Natural killer cell treated with Interleukin-12 subunit alpha and Interleukin-12 subunit beta and Interleukin-15 and Interleukin-18, amount 100 ng/mL, for 72 hours (primary cell): ENCODE results near the gene CD248. TPM values are rescaled to one million over a fixed set of nuclear protein-coding genes. Genes with fewer than 3 reads are reported as not detected.

Source experiments
- ATAC-seq, 2 donors: fragments of 150-1000 bp; cut with Tn5 transposase in 1 of 2; sonication (Bioruptor Pico), chemical (Tn5 transposase) in 1 of 2; 2 replicates each; pipeline ENCODE4 v1.10.0; 2021
- DNase-seq: peaks from one replicate; pipeline ENCODE4 v3.0.0; 2022; ENCODE audit warnings: low spot score
- H3K27ac Mint-ChIP-seq, 2 donors: 1 replicate in 1 of 2; 2 replicates in 1 of 2; pipeline ENCODE4 v1.8.0; 2022; ENCODE audit warnings: mixed read lengths in 2 of 2, mild to moderate bottlenecking in 1 of 2, moderate library complexity in 1 of 2
- H3K27me3 Mint-ChIP-seq, 2 donors: 1 replicate in 1 of 2; 2 replicates in 1 of 2; pipeline ENCODE4 v1.8.0; 2022; ENCODE audit warnings: mixed read lengths in 2 of 2
- H3K36me3 Mint-ChIP-seq: one replicate; pipeline ENCODE4 v1.8.0; 2022; ENCODE audit warnings: mixed read lengths
- H3K4me1 Mint-ChIP-seq, 2 donors: 1 replicate in 1 of 2; 2 replicates in 1 of 2; pipeline ENCODE4 v1.8.0; 2022; ENCODE audit warnings: low read depth in 2 of 2, mixed read lengths in 2 of 2, mild to moderate bottlenecking in 1 of 2
- H3K4me3 Mint-ChIP-seq: one replicate; pipeline ENCODE4 v1.8.0; 2022; ENCODE audit warnings: mixed read lengths
- H3K9me3 Mint-ChIP-seq: 2 replicates; pipeline ENCODE4 v1.8.0; 2022; ENCODE audit warnings: mixed read lengths
- total RNA-seq, 2 donors: library from RNA; stranded (reverse); gene quantifications; one replicate each; pipeline ENCODE4 v1.2.3, GENCODE V29; 2022

The CD248 gene
- total RNA-seq, 2 donors from 2014 or later, result 0.10 to 0.59 TPM

- DNase-seq (no peak), ATAC-seq (no peak)
- Mint-ChIP-seq H3K4me3 (peak overlapping the region; percentile 96), H3K27me3 (peaks cover 0 to 2% of the 10 kb centered on the region in 2 donors), H3K4me1 (peaks cover 29 to 44% of the 10 kb centered on the region in 2 donors), H3K36me3 (peaks cover 14% of the 10 kb centered on the region), H3K27ac (no peak overlapping the region), H3K9me3 (no peaks in the 10 kb centered on the region)
These were observed 29.9 kb upstream of the CD248 start for GRCh38 chr11:66346476-66347424.

DNA sequence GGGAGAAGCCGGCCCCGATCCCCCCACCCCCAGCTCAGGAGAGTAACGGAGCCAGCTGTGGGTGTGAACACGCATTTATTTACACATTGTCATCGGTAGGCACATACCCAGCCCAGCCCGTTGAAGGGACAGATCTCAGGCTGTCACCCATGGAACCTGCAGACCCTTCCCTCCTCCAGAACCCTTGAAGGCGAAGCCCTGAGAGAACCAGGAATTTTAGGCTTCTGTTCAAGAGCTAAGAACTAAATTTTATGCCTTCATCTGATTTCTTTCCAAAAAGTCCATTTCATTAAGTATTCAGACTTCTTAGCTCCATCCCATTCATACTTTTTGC, 28.4 kb upstream of the CD248 start:
- Mint-ChIP-seq H3K9me3 (no peaks in the 10 kb centered on the region), H3K27me3 (peaks cover 0 to 2% of the 10 kb centered on the region in 2 donors), H3K27ac (peak overlapping the region; percentile 91 to 96), H3K36me3 (peaks cover 20% of the 10 kb centered on the region), H3K4me1 (peaks cover 29 to 48% of the 10 kb centered on the region in 2 donors), H3K4me3 (peak overlapping the region; percentile 96)
- DNase-seq (no peak), ATAC-seq (no peak)

GRCh38 chr11:66344550-66345315, 27.9 kb upstream of the CD248 start, which contains the start of gene BRMS1:
TSS of gene BRMS1 (minus strand) at chr11:66345104. CDS start at chr11:66342234, 2,870 bp downstream.
- H3K9me3 Mint-ChIP-seq, result no peaks in the 10 kb centered on the region
- peak; percentile 97 for DNase-seq
- H3K27me3 Mint-ChIP-seq, result peaks cover 0 to 2% of the 10 kb centered on the region in 2 donors
- peaks cover 29 to 48% of the 10 kb centered on the region in 2 donors for H3K4me1 Mint-ChIP-seq
- peak within 1 kb of the TSS; percentile 91 to 96 for H3K27ac Mint-ChIP-seq
- H3K36me3 Mint-ChIP-seq, result peaks cover 20% of the 10 kb centered on the region
- ATAC-seq, result peak; percentile 90 to 93
- H3K4me3 Mint-ChIP-seq, result peak within 1 kb of the TSS; percentile 96

- DNase-seq, result no peak
- no peaks in the 10 kb centered on the region for H3K9me3 Mint-ChIP-seq
- ATAC-seq, result no peak
- H3K27ac Mint-ChIP-seq, result peak overlapping the region in 1 of 2 donors; percentile 91
- H3K36me3 Mint-ChIP-seq, result peaks cover 24% of the 10 kb centered on the region
- H3K4me1 Mint-ChIP-seq, result peaks cover 28 to 46% of the 10 kb centered on the region in 2 donors
- peaks cover 0 to 2% of the 10 kb centered on the region in 2 donors for H3K27me3 Mint-ChIP-seq
- H3K4me3 Mint-ChIP-seq, result peak overlapping the region; percentile 96
These were observed 26.3 kb upstream of the CD248 start for GRCh38 chr11:66343176-66343575.

DNA sequence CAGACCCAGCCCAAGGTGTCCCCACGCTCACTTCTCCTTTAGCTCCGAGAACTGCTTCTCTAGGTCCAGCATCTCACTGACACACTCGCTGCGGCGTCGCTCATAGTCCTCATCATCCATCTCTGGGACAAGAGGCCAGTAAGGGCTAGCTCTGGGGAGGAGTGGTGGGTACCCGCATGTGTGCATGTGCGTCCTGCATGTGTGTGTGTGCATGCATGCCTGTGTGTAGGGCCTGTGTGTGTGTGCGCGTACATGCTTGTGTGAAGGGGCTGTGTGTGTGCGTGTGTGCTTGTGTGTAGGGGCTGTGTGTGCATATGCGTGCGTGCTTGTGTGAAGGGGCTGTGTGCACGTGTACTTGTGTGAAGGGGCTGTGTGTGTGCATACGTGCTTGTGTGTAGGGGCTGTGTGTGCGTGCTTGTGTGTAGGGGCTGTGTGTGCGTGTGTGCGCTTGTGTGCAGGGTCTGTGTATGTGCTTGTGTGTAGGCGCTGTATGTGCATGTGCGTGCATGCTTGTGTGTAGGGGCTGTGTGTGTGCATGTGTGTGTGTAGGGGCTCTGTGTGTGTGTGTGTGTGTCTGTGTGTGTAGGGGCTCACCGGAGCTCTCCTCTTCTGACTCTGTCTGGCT, 24.8 kb upstream of the CD248 start:
- Mint-ChIP-seq H3K4me3 (no peak overlapping the region), H3K36me3 (peaks cover 24% of the 10 kb centered on the region), H3K4me1 (peaks cover 33 to 51% of the 10 kb centered on the region in 2 donors), H3K9me3 (no peaks in the 10 kb centered on the region), H3K27me3 (no peaks in the 10 kb centered on the region), H3K27ac (no peak overlapping the region)
- ATAC-seq (no peak), DNase-seq (no peak)

DNA sequence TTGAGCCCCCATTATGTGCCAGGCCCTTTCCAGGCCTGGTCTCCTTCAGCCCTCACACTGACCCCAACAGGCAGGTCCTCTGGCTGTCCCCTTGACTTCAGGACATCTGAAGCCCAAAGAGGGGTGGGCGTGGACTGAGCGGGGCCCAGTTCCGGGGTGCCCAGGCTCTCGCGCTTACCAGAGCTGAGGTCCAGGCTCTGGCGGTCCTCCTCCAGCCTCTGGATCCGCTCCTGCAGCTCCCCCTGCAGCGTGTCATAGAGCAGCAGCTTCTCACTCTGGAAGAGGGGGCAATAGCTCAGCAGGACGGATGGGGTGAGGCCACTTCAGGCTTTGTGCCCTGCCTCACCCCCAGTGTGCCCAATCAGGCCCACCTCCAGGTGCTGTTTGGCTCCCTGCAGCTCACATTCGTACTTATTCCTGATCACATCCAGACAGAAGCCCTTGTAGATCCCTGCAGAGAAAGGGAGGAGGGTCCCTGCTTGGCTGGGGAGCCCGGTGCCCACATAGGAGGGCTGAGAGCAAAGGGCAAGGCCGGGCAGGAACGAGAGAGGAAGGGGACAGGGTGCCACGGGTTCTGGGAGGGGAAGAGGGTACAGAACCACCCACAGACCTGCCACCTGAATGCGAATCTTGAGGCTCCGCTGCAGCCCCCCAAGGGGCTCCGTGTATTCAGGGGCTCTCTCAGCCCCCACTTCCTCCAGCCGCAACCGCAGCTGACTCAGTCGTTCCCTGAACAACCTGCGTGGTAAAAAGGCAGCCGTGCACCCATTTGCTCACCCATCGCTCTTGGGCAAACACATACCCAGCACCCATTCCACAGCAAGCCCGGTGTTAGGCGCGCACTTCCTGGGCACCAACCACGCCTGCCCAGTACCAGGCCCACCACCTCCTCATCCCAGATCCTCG, 24.0 kb upstream of the CD248 start:
- H3K27ac Mint-ChIP-seq, result no peak overlapping the region
- peaks cover 38 to 57% of the 10 kb centered on the region in 2 donors for H3K4me1 Mint-ChIP-seq
- no peak overlapping the region for H3K4me3 Mint-ChIP-seq
- H3K9me3 Mint-ChIP-seq, result no peaks in the 10 kb centered on the region
- H3K36me3 Mint-ChIP-seq, result peaks cover 24% of the 10 kb centered on the region
- DNase-seq (no peak), ATAC-seq (no peak)
- peaks cover 0 to 4% of the 10 kb centered on the region in 2 donors for H3K27me3 Mint-ChIP-seq

- DNase-seq, result no peak
- H3K36me3 Mint-ChIP-seq, result peaks cover 24% of the 10 kb centered on the region
- H3K4me3 Mint-ChIP-seq, result no peak overlapping the region
- peaks cover 36 to 48% of the 10 kb centered on the region in 2 donors for H3K4me1 Mint-ChIP-seq
- no peaks in the 10 kb centered on the region for H3K9me3 Mint-ChIP-seq
- H3K27me3 Mint-ChIP-seq, result peaks cover 0 to 6% of the 10 kb centered on the region in 2 donors
- ATAC-seq, result no peak
- H3K27ac Mint-ChIP-seq, result no peak overlapping the region
These were observed 23.0 kb upstream of the CD248 start for GRCh38 chr11:66339686-66340483.

DNA sequence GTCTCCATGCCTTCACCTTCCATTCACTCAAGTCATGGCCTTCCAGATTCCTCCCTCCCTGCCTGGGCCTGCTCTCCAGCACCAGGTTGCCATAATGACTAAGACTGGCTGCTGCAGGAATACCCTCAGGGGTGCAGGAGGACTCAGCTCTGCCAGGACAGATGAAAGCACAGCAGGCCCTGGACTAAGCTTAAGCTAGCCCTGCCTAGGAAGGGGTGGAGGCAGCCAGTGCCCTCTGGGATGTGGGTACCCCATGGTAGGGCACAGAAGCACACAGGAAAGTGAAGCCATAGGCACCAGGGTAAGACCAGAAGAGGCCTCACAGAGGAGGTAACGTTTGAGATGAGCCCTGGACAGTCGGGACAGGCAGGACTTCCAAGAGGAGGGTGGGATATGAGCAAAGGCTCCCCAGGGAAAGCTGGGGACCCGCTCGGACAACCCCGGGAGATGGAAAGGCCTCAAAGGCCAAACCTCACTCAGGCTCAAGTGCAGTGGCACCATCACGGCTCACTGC, 22.4 kb upstream of the CD248 start:
- H3K4me3 Mint-ChIP-seq, result no peak overlapping the region
- H3K4me1 Mint-ChIP-seq, result peaks cover 32 to 42% of the 10 kb centered on the region in 2 donors
- H3K27ac Mint-ChIP-seq, result no peak overlapping the region
- DNase-seq, result no peak
- no peak for ATAC-seq
- peaks cover 24% of the 10 kb centered on the region for H3K36me3 Mint-ChIP-seq
- peaks cover 0 to 7% of the 10 kb centered on the region in 2 donors for H3K27me3 Mint-ChIP-seq
- H3K9me3 Mint-ChIP-seq, result no peaks in the 10 kb centered on the region

DNA sequence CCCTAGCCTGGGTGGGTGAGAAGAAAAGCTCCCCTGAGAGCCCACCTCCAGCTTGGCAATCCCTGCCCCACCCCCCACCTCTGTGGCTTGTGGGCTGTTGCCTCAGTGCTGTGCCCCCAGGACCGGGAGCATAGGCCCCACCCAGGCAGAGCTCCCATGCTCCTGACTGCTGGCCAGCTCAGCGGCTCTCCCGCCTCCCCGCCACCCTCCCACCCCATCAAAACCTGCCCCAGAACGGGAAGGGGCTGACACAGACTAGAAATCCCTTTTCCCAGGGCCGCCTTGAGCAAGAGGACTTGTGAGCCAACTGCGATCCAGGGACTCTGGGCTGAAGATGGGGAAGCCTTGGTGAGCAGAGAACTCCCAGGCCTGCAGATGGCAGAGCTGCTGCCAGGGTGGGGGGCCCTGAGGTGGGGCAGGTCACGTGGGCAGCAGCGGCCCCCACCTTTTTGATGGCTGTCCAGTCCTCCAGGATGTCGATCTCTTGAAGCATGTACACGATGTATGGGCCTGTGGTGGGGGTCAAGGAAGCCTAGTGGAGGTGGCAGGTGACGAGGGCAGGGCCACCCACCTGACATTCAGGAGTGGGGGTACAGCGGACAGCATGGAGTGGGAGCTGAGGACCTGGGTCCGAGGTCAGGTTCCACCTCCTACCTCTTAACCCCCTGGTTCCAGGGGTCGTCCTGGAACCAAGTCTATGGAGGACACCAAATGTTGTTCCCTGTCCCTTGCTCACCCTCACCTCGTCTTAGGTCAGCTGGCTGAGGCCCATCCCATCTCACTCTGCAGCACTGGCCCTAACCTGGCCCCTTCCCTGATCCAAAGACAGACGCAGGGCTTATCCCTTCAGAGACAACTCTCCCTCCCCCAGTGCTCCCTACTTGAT, 21.7 kb upstream of the CD248 start:
- Mint-ChIP-seq H3K9me3 (no peaks in the 10 kb centered on the region), H3K4me1 (peaks cover 29 to 35% of the 10 kb centered on the region in 2 donors), H3K27me3 (peaks cover 0 to 9% of the 10 kb centered on the region in 2 donors), H3K4me3 (no peak overlapping the region), H3K36me3 (peaks cover 24% of the 10 kb centered on the region), H3K27ac (no peak overlapping the region)
- ATAC-seq (no peak), DNase-seq (no peak)

GRCh38 chr11:66337103-66337899, 20.5 kb upstream of the CD248 start:
- Mint-ChIP-seq H3K27me3 (peaks cover 0 to 9% of the 10 kb centered on the region in 2 donors), H3K27ac (peak overlapping the region in 1 of 2 donors; percentile 60), H3K4me3 (peak overlapping the region; percentile 66), H3K36me3 (peaks cover 16% of the 10 kb centered on the region), H3K9me3 (no peaks in the 10 kb centered on the region), H3K4me1 (peaks cover 20 to 24% of the 10 kb centered on the region in 2 donors)
- ATAC-seq (no peak), DNase-seq (no peak)
